Neural progenitor cell (in vitro differentiated cells): ENCODE results near the gene MED25.

ENCODE experiments used
- CTCF ChIP-seq: fragments of 200-600 bp; sonication (generic); IDR thresholded peaks from 2 replicates; pipeline ENCODE4 v1.5.1; 2017; ENCODE audit warnings: antibody characterized with exemption, mild to moderate bottlenecking
- EZH2 ChIP-seq: fragments of 200-600 bp; sonication (generic); IDR thresholded peaks from 2 replicates; pipeline ENCODE4 v1.6.1; 2017; ENCODE audit warnings: antibody characterized with exemption, mild to moderate bottlenecking, moderate library complexity

DNA sequence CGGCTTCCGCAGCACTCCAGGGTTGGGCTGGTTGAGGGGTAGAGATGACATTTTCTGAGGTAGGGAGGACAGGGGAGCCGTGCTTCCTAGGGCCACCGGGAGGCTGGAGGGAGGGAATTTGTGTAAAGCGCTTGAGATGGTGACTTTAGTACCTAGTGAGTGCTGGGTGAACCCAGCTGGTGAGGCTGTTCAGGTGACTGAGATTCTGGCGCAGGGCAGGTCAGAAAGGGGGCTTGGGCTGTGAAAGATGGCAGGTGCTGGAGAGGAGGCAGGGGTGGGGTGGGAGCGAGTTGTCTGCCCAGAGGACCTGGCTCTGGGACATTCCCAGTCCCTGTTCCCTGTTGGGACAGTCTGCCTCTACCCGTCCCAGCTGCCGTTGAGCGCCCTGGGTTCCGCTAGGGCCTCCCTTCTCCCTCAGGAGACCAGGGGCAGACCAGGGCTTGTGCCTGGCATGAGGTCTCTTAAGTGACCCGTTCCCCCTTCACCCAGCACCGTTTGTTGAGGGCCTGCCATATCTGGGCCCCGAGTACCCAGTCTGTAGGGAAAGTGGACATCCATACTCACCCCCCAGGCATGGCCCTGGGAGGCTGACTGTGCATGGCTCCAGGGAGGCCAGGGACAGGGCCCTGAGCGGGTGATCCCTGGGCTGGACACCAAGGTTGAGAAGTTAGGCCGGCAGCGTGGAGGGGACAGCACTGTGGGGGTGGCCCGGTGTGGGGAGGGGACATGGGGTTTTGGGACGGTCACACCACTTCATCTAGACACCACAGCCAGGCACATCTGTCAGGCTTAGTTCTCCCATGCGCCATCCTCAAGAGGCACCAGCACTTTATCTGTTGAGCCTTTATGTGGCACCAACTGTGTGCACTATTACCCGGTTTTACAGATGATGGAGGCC, 37.8 kb downstream of the MED25 start:
- TF ChIP-seq CTCF (no peak), EZH2 (no peak)
